GM12878 (cell line): ENCODE measurements around the gene SRSF12. TPM values are rescaled to one million over a fixed set of nuclear protein-coding genes. Genes with fewer than 3 reads are reported as not detected.

ENCODE experiments used
- ATF7 ChIP-seq: fragments of 450-650 bp; IDR thresholded peaks from 2 replicates; pipeline ENCODE4 v1.6.1; 2016; ENCODE audit warnings: low read depth, mild to moderate bottlenecking
- CBX5 ChIP-seq: sonication (generic); IDR thresholded peaks from 2 replicates; pipeline ENCODE4 v1.6.1; 2016; ENCODE audit warnings: low read depth, moderate library complexity, mild to moderate bottlenecking, inconsistent platforms
- CEBPB ChIP-seq, 2 experiments: fragments of 150-350 bp in 1 of 2; IDR thresholded peaks; 2 replicates each; pipeline ENCODE4 v1.6.1; 2012 to 2014; ENCODE audit warnings: low read depth in 2 of 2, low read length in 2 of 2, borderline replicate concordance in 1 of 2, inconsistent platforms in 1 of 2
- EP300 ChIP-seq, 2 experiments: fragments of 150-350 bp in 1 of 2; IDR thresholded peaks; 2 replicates each; pipeline ENCODE4 v1.6.1; 2011 to 2012; ENCODE audit warnings: low read depth in 2 of 2, low read length in 2 of 2, borderline replicate concordance in 1 of 2, improper control_type of control experiment in 1 of 2, inconsistent platforms in 1 of 2; ENCODE audit not compliant: control insufficient read depth in 1 of 2
- ETV6 ChIP-seq, 2 experiments: fragments of 450-650 bp in 1 of 2; IDR thresholded peaks in 1 of 2; conservative IDR thresholded peaks in 1 of 2; 2 replicates each; pipeline ENCODE4 v1.6.1; 2014; ENCODE audit warnings: antibody characterized with exemption in 1 of 2, borderline replicate concordance in 1 of 2, low read depth in 1 of 2, mild to moderate bottlenecking in 1 of 2, moderate library complexity in 1 of 2
- IRF5 ChIP-seq: fragments of 450-650 bp; IDR thresholded peaks from 2 replicates; pipeline ENCODE4 v1.6.1; 2017; ENCODE audit warnings: borderline replicate concordance
- NR2F1 ChIP-seq: fragments of 450-650 bp; conservative IDR thresholded peaks from 2 replicates; pipeline ENCODE4 v1.6.1; 2017; ENCODE audit warnings: mild to moderate bottlenecking
- PAX8 ChIP-seq: fragments of 450-650 bp; IDR thresholded peaks from 2 replicates; pipeline ENCODE4 v1.6.1; 2017; ENCODE audit warnings: mild to moderate bottlenecking, moderate library complexity
- POLR2AphosphoS2 ChIP-seq: IDR thresholded peaks from 2 replicates; pipeline ENCODE4 v1.6.1; 2011; ENCODE audit warnings: low read depth, mild to moderate bottlenecking, low read length, improper control_type of control experiment, moderate library complexity
- RAD51 ChIP-seq: fragments of 450-650 bp; IDR thresholded peaks from 2 replicates; pipeline ENCODE4 v1.6.1; 2016; ENCODE audit warnings: moderate library complexity, mild to moderate bottlenecking, inconsistent platforms
- SKIL ChIP-seq: fragments of 450-650 bp; IDR thresholded peaks from 2 replicates; pipeline ENCODE4 v1.6.1; 2017; ENCODE audit warnings: mild to moderate bottlenecking, low read depth, inconsistent platforms; ENCODE audit not compliant: poor library complexity, severe bottlenecking
- TBL1XR1 ChIP-seq: IDR thresholded peaks from 2 replicates; pipeline ENCODE4 v1.6.1; 2012; ENCODE audit warnings: low read depth, low read length, improper control_type of control experiment
- USF1 ChIP-seq: IDR thresholded peaks from 2 replicates; pipeline ENCODE4 v1.6.1; 2011; ENCODE audit warnings: borderline replicate concordance, low read depth, mild to moderate bottlenecking, moderate library complexity, mixed read lengths, low read length; ENCODE audit not compliant: insufficient read depth; ENCODE audit errors: extremely low read length
- WRNIP1 ChIP-seq: IDR thresholded peaks from 2 replicates; pipeline ENCODE4 v1.6.1; 2011; ENCODE audit warnings: low read depth, low read length, improper control_type of control experiment, borderline replicate concordance
- YY1 ChIP-seq: IDR thresholded peaks from 2 replicates; pipeline ENCODE4 v1.6.1; 2011; ENCODE audit warnings: low read depth, mild to moderate bottlenecking, low read length
- ZBTB33 ChIP-seq: fragments of 450-650 bp; IDR thresholded peaks from 2 replicates; pipeline ENCODE4 v1.6.1; 2017; ENCODE audit warnings: mild to moderate bottlenecking
- ZBTB4 ChIP-seq: fragments of 450-650 bp; formaldehyde crosslinking; IDR thresholded peaks from 2 replicates; pipeline ENCODE4 v1.4.0; 2022; ENCODE audit warnings: mild to moderate bottlenecking, moderate library complexity
- ZNF24 ChIP-seq: fragments of 450-650 bp; IDR thresholded peaks from 2 replicates; pipeline ENCODE4 v1.6.1; 2017; ENCODE audit warnings: antibody characterized with exemption, mild to moderate bottlenecking
- ZNF274 ChIP-seq: IDR thresholded peaks from one replicate; pipeline ENCODE4 v1.8.0; 2011; ENCODE audit not compliant: insufficient read length, insufficient read depth
- polyA plus RNA-seq, 11 experiments: library from polyadenylated mRNA; depleted of rRNA in 4 of 11; unstranded in 6 of 11; stranded (reverse) in 5 of 11; fragments of >200 nt; fragmentation: Nextera tagmentation in 4 of 11; fragmentation: Illumina TruSeq in 1 of 11; extraction: Ambion mirVana in 4 of 11; extraction: Trizol in 1 of 11; gene quantifications; 1 replicate in 1 of 11; 2 replicates in 10 of 11; pipeline versions ENCODE4 v1.2.1 to v1.2.3, GENCODE V29; 2011 to 2016; ENCODE audit warnings: inconsistent platforms in 2 of 11, missing spikeins in 2 of 11, low read depth in 1 of 11
- total RNA-seq, 4 experiments: library from RNA; depleted of rRNA in 3 of 4; stranded (reverse); fragments of >200 nt in 3 of 4; fragmentation: Illumina TruSeq in 1 of 4; extraction: Trizol in 1 of 4; gene quantifications; 2 replicates each; pipeline versions ENCODE4 v1.2.1 to v1.2.3, GENCODE V29; 2013 to 2021

The SRSF12 gene
- total and polyA plus RNA-seq, 10 of the 15 experiments (the other 5 are each of a cell fraction or from before 2014, with no cell fraction given), result 0.03 to 0.23 TPM; not detected in 8

- peak; percentile 36; the same call in 1 of the 2 replicates for TF ChIP-seq ATF7
- TF ChIP-seq NR2F1, result no peak
- no peak for TF ChIP-seq ZBTB33
- no peak for TF ChIP-seq POLR2AphosphoS2
- TF ChIP-seq WRNIP1, result no peak
- TF ChIP-seq PAX8, result no peak
- TF ChIP-seq CEBPB (IDR thresholded peaks at IDR 0.05; ENCODE audit: borderline replicate concordance in 1 of 2, low read depth in 2 of 2, low read length in 2 of 2), result no peak
- no peak for TF ChIP-seq ETV6 (conservative IDR thresholded peaks at IDR 0.05 in 1 of 2, IDR thresholded peaks at IDR 0.05 in 1 of 2; ENCODE audit: borderline replicate concordance in 1 of 2, low read depth in 1 of 2)
- no peak for TF ChIP-seq TBL1XR1
- TF ChIP-seq RAD51, result no peak
- TF ChIP-seq SKIL, result peak; percentile 44
- no peak for TF ChIP-seq ZBTB4
- no peak for TF ChIP-seq YY1
- TF ChIP-seq IRF5, result no peak
- no peak for TF ChIP-seq USF1
- no peak for TF ChIP-seq ZNF24
- TF ChIP-seq EP300 (IDR thresholded peaks at IDR 0.05; ENCODE audit: borderline replicate concordance in 1 of 2, control insufficient read depth in 1 of 2, low read depth in 2 of 2, low read length in 2 of 2), result no peak
- no peak for TF ChIP-seq CBX5
- no peak for TF ChIP-seq ZNF274
Observed at GRCh38 chr6:89145091-89145955, 27.5 kb upstream of the SRSF12 start (continued).
